Lung (tissue), 12 donors: ENCODE data around the gene PCDHGB2. TPM values are rescaled to one million over a fixed set of nuclear protein-coding genes. Genes with fewer than 3 reads are reported as not detected.
A peak's percentile ranks its signal among the peaks of the same experiment; 100 is the strongest.

Experiments used
- ATAC-seq: fragments of 200-7000 bp; cut with Tn5 transposase; one replicate; pipeline ENCODE4 v1.9.1; 2020; ENCODE audit warnings: moderate number of reproducible peaks; ENCODE audit not compliant: insufficient read depth, low FRiP score
- DNase-seq, 3 donors: peaks; one replicate each; pipeline ENCODE4 v3.0.0-alpha.2; 2013 to 2017
- H3K27ac ChIP-seq, 2 donors: one replicate each; pipeline ENCODE4 v1.5.1; 2013; ENCODE audit warnings: mild to moderate bottlenecking in 2 of 2, moderate library complexity in 2 of 2, control low read depth in 1 of 2, inconsistent platforms in 1 of 2, low read depth in 1 of 2, low read length in 1 of 2
- H3K27me3 ChIP-seq, 3 donors: one replicate each; pipeline ENCODE4 v1.5.1; 2013; ENCODE audit warnings: low read length in 2 of 3; ENCODE audit not compliant: control insufficient read depth in 3 of 3, insufficient read depth in 3 of 3
- H3K36me3 ChIP-seq, 4 donors: one replicate each; pipeline ENCODE4 v1.5.1; 2013; ENCODE audit warnings: low read length in 4 of 4, mild to moderate bottlenecking in 1 of 4, moderate library complexity in 1 of 4; ENCODE audit not compliant: control insufficient read depth in 4 of 4, insufficient read depth in 4 of 4
- H3K4me1 ChIP-seq, 5 donors: one replicate each; pipeline ENCODE4 v1.5.1; 2013; ENCODE audit warnings: low read length in 5 of 5, mild to moderate bottlenecking in 2 of 5, moderate library complexity in 1 of 5; ENCODE audit not compliant: control insufficient read depth in 5 of 5, insufficient read depth in 5 of 5
- H3K4me3 ChIP-seq: one replicate; pipeline ENCODE4 v1.5.1; 2013; ENCODE audit warnings: mild to moderate bottlenecking, control low read depth, moderate library complexity
- H3K9ac ChIP-seq, 2 donors: one replicate each; pipeline ENCODE4 v1.5.1; 2013; ENCODE audit warnings: low read length in 2 of 2, control low read depth in 1 of 2; ENCODE audit not compliant: insufficient read depth in 1 of 2
- H3K9me3 ChIP-seq, 4 donors: one replicate each; pipeline ENCODE4 v1.5.1; 2013; ENCODE audit warnings: low read length in 3 of 4, mild to moderate bottlenecking in 1 of 4, moderate library complexity in 1 of 4; ENCODE audit not compliant: control insufficient read depth in 4 of 4, insufficient read depth in 3 of 4
- WGBS, 2 donors: extraction: QIAGEN DNeasy Blood & Tissue Kit; methylation state at CpG; one replicate each; pipeline ENCODE4 v1.1.7; 2013; 5-methylcytosine and 5-hydroxymethylcytosine counted together
- polyA plus RNA-seq, 2 donors: library from polyadenylated mRNA; stranded (reverse); fragments of 200-250 nt; gene quantifications; one replicate each; pipeline ENCODE4 v1.2.1, GENCODE V29; 2013
- total RNA-seq, 2 donors: library from RNA; depleted of rRNA in 1 of 2; stranded (reverse); fragments of >200 nt in 1 of 2; gene quantifications; one replicate each; pipeline ENCODE4 v1.2.1, GENCODE V29; 2014 to 2021
- TF ChIP-seq, protein P1 (sequence below): IDR thresholded peaks from 2 replicates; pipeline ENCODE4 v1.5.1; 2012; ENCODE audit warnings: mild to moderate bottlenecking; ENCODE audit errors: control extremely low read depth, extremely low read depth
- donor health status: control.
- donor health status: control.
- donor health status: Bipolar disorder and iron deficiency.
- donor health status: healthy.
- donor health status: DM: yes; HTN: yes; CAD: no.

The PCDHGB2 gene
- total and polyA plus RNA-seq, 4 donors: 0.28 to 10.1 (median 2.5) TPM

- Histone ChIP-seq H3K9me3 (peaks cover 3 to 50% (median 26%) of the 10 kb centered on the region in 4 donors), H3K9ac (no peak overlapping the region), H3K36me3 (peaks cover 0 to 3% (median 0%) of the 10 kb centered on the region in 4 donors), H3K4me1 (peaks cover 0 to 2% (median 0%) of the 10 kb centered on the region in 5 donors), H3K27ac (no peak overlapping the region), H3K27me3 (peaks cover 0 to 6% (median 5%) of the 10 kb centered on the region in 3 donors), H3K4me3 (no peak overlapping the region)
- no peak for DNase-seq
- no peak for ATAC-seq
- TF ChIP-seq, protein P1, sequence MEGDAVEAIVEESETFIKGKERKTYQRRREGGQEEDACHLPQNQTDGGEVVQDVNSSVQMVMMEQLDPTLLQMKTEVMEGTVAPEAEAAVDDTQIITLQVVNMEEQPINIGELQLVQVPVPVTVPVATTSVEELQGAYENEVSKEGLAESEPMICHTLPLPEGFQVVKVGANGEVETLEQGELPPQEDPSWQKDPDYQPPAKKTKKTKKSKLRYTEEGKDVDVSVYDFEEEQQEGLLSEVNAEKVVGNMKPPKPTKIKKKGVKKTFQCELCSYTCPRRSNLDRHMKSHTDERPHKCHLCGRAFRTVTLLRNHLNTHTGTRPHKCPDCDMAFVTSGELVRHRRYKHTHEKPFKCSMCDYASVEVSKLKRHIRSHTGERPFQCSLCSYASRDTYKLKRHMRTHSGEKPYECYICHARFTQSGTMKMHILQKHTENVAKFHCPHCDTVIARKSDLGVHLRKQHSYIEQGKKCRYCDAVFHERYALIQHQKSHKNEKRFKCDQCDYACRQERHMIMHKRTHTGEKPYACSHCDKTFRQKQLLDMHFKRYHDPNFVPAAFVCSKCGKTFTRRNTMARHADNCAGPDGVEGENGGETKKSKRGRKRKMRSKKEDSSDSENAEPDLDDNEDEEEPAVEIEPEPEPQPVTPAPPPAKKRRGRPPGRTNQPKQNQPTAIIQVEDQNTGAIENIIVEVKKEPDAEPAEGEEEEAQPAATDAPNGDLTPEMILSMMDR: no peak
Observed at GRCh38 chr5:141362719-141363118, 2.9 kb downstream of the PCDHGB2 start.

DNA sequence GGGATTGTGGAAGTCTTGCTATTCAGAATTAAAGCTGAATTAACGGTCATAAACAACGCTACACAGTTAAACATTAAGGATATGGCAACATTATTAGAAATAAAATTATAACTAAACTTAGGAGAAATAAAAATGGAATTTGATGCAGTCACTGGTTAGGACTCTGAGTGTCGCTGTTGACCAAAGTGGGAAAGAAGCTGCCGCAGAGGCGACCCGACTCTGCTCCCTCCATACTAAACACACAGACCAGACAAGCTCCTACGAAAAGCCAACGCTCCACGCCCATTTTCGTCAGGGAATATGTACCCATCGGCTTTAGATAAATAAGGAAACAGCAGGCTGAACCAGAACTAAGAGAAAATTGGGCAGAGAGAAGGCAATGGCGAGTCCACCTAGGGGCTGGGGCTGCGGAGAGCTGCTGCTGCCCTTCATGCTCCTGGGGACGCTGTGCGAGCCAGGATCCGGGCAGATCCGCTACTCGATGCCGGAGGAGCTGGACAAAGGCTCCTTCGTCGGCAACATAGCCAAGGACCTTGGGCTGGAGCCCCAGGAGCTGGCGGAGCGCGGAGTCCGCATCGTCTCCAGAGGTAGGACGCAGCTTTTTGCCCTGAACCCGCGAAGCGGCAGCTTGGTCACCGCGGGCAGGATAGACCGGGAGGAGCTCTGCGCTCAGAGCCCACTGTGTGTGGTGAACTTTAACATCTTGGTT is 4.3 kb downstream of the PCDHGB2 start, which contains the start of gene PCDHGA5:
PCDHGA5 (plus strand) TSS at position 211 of the 709 bp plus-strand sequence; CDS start at position 380, 169 bp downstream.
- Histone ChIP-seq H3K27me3 (peaks cover 0 to 6% (median 5%) of the 10 kb centered on the region in 3 donors), H3K9me3 (peaks cover 0 to 48% (median 23%) of the 10 kb centered on the region in 4 donors), H3K4me3 (no peak within 1 kb of the TSS), H3K36me3 (peaks cover 0 to 3% (median 0%) of the 10 kb centered on the region in 4 donors), H3K27ac (no peak within 1 kb of the TSS), H3K4me1 (peaks cover 0 to 2% (median 0%) of the 10 kb centered on the region in 5 donors), H3K9ac (no peak within 1 kb of the TSS)
- TF ChIP-seq, protein P1: no peak
- DNase-seq (peak in 2 of 3 donors; percentile 24 to 25), ATAC-seq (no peak)
- 15 to 16% methylated on average over 34 of the region's 34 CpGs for WGBS, 2 donors

DNA sequence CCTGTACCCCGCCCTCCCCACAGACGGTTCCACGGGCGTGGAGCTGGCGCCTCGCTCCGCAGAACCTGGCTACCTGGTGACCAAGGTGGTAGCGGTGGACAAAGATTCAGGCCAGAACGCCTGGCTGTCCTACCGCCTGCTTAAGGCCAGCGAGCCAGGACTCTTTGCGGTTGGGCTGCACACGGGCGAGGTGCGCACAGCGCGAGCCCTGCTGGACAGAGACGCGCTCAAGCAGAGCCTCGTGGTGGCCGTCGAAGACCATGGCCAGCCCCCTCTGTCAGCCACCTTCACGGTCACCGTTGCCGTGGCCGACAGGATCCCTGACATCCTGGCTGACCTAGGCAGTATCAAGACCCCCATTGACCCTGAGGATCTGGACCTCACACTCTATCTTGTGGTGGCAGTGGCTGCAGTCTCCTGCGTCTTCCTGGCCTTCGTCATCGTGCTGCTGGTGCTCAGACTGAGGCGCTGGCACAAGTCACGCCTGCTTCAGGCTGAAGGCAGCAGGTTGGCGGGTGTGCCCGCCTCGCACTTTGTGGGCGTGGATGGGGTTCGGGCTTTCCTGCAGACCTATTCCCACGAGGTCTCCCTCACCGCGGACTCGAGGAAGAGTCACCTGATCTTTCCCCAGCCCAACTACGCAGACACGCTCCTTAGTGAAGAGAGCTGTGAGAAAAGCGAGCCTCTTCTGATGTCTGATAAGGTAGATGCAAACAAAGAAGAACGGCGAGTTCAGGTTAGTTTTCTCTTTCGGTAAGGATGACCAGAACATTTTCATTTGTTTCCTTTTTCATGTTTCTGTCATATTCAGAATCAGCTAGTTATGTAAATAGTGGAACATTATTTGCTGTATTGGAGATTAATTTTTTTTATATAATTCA is 6.5 kb downstream of the PCDHGB2 start:
- H3K27ac ChIP-seq: no peak overlapping the region
- WGBS, 2 donors: 32 to 34% methylated on average over 46 of the region's 46 CpGs
- peaks cover 0 to 6% (median 5%) of the 10 kb centered on the region in 3 donors for H3K27me3 ChIP-seq
- no peaks in the 10 kb centered on the region for H3K36me3 ChIP-seq
- H3K9me3 ChIP-seq: peaks cover 0 to 49% (median 23%) of the 10 kb centered on the region in 4 donors
- no peak overlapping the region for H3K9ac ChIP-seq
- H3K4me3 ChIP-seq: no peak overlapping the region
- no peak for ATAC-seq
- H3K4me1 ChIP-seq: peaks cover 0 to 2% (median 0%) of the 10 kb centered on the region in 5 donors
- DNase-seq: no peak
- TF ChIP-seq, protein P1: no peak
